ENCODE results near the gene TFDP3. TPM values are rescaled to one million over a fixed set of nuclear protein-coding genes. Genes with fewer than 3 reads are reported as not detected.

Gene TFDP3
- polyA plus RNA-seq, 3 donors: not detected

GRCh38 chrX:133189195-133189594 lies 29.0 kb downstream of the TFDP3 start:
- no peak for DNase-seq (ENCODE audit: low read depth in 3 of 3, low spot score in 2 of 3)

- DNase-seq (ENCODE audit: low read depth in 3 of 3, low spot score in 2 of 3): no peak
Observed at GRCh38 chrX:133188631-133189030, 29.5 kb downstream of the TFDP3 start.

GRCh38 chrX:133185938-133186337 lies 32.2 kb downstream of the TFDP3 start:
- DNase-seq (ENCODE audit: low read depth in 3 of 3, low spot score in 2 of 3): no peak

- no peak for DNase-seq (ENCODE audit: low read depth in 3 of 3, low spot score in 2 of 3)
Observed at GRCh38 chrX:133185119-133185518, 33.0 kb downstream of the TFDP3 start.

GRCh38 chrX:133183806-133184205 lies 34.3 kb downstream of the TFDP3 start:
- DNase-seq (ENCODE audit: low read depth in 3 of 3, low spot score in 2 of 3): no peak

- DNase-seq (ENCODE audit: low read depth in 3 of 3, low spot score in 2 of 3): no peak
Observed at GRCh38 chrX:133179500-133179899, 38.7 kb downstream of the TFDP3 start.

- no peak for DNase-seq (ENCODE audit: low read depth in 3 of 3, low spot score in 2 of 3)
Observed at GRCh38 chrX:133177202-133177601, 41.0 kb downstream of the TFDP3 start.

GRCh38 chrX:133175605-133176004 lies 42.5 kb downstream of the TFDP3 start:
- no peak for DNase-seq (ENCODE audit: low read depth in 3 of 3, low spot score in 2 of 3)

- DNase-seq (ENCODE audit: low read depth in 3 of 3, low spot score in 2 of 3): no peak
Observed at GRCh38 chrX:133175162-133175561, 43.0 kb downstream of the TFDP3 start.

- no peak for DNase-seq (ENCODE audit: low read depth in 3 of 3, low spot score in 2 of 3)
Observed at GRCh38 chrX:133171962-133172708, 46.0 kb downstream of the TFDP3 start.

Other genes with a start within 250 kb of the TFDP3 start
- not detected for gene USP26, start 121.2 kb downstream of the TFDP3 start, polyA plus RNA-seq (ENCODE audit: insufficient read length in 3 of 3)
- 10 to 100 TPM; 22.5 to 23.4 (median 22.9) TPM for gene GPC4, start 197.1 kb upstream of the TFDP3 start, polyA plus RNA-seq (ENCODE audit: insufficient read length in 3 of 3)